Inflammatory macrophage treated with lipopolysaccharide for 4 hours (primary cell): ENCODE measurements around the gene STAMBP.
"Not testable (repeated sequence)": the region's sequence is repeated elsewhere in the genome, so short reads cannot be mapped to it uniquely, and the experiment has no call there.

Experiments used
- DNase-seq: peaks from one replicate; pipeline ENCODE4 v3.0.0-alpha.2; 2020

Gene STAMBP

DNA sequence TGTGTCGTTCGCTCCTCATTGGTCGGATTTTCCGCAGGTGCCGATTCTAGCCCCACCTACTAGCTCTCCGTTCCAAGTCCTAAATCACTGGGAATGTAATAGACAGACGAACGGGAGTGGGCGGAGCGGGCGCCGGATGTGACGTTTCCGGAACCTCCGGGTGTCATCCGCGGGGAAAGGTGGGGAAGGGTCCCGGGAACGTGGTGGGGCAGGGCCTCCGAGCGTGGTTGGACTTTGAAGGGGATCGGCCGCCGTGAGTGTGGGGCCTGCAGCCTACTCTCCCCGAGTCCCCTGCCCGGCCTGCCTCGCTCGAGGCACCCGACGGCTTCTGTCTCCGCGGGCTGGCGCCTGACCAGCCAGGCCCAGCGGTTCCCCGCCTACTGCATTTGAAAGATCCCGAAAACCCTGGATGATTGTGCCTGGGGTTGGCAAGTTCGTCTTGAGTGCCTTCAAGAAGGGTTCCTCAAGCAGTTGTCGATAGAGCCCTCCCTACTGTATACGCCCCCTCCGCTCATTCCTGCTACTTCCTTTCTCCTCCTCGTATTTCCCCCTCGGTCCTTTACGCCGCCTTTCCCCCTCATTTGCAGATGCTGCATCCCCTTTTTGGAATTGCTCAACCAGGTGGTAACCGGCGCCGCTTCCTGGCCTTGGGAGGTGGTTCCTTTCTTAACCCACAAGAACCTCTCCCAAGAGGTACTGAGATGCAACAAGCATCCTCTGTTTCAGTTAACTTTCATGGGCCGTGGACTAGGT lies at the start of gene STAMBP:
Gene STAMBP (plus strand): TSS at position 144 of the 753 bp plus-strand sequence. CDS start 1,896 bp downstream, outside the sequence.
- peak; percentile 99 for DNase-seq

DNA sequence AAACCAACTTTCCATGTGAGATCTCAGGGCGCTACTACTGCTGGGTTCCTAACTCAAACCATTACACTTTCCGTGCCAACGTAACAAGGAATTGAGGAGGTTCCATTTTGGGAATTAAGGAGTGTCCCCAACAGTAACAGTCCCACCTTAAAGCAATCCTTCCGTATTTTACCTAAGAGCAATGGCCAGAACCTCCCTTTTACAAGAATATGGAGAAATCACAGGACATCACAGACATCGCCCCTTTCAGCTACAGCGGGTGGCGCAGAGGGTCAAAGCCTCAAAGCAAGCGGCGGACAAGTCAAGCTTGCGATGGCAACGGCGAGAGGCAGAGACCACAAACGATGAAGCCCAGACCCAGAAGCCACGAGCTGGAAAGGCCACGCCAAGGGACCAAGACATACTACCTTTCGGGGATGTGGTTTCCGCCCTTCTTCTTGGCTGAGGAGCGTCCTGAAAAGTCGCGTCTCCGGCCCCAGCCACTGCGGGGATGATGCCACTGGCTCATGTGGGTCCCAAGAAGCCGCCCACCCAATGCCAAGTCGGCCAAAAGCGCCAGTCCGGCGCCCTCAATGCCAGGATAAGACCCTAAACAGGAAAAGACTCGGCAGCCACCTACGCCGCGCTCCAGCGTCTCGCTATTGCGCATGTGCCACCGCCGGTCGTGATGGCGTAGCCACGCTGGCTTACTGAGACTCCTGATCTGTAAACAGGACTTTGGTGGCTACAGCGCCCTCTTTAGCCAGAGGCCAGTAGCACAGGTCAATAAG lies 49.1 kb upstream of the STAMBP start, which contains the start of gene DUSP11:
Gene DUSP11 (minus strand): TSS at position 637 of the 770 bp plus-strand sequence. CDS start 129 bp downstream, at position 508.
- DNase-seq = peak; percentile 97

DNA sequence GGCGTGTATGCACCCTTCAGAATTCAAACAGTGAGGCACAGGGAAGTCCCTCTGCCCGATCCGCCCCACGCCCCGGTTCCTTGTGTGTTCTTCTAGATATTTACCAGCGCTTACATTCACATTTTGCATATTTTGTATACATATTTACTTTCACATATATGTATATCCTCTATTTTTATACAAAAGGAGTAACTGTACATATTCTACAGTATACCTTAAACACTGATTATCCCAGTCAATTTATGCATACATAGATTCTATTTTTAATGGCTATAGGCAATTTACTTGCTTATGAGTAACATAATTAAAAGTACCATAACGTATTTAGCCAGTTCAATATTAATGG lies 48.6 kb upstream of the STAMBP start:
- no peak for DNase-seq

DNA sequence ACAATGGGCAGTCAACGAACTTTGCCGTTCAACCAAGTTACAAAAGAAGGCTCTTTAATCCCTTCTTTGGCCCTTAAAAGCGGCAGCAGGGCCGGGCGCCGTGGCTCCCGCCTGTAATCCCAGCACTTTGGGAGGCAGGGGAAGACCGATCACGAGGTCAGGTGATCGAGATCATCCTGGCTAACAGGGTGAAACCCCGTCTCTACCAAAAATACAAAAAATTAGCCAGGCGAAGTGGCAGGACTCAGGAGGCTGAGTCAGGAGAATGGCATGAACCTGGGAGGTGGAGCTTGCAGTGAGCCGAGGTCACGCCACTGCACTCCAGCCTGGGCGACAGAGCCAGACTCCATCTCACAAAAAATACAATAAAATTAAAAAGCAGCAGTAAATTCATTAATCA lies 45.4 kb upstream of the STAMBP start:
- not testable (repeated sequence) for DNase-seq

DNA sequence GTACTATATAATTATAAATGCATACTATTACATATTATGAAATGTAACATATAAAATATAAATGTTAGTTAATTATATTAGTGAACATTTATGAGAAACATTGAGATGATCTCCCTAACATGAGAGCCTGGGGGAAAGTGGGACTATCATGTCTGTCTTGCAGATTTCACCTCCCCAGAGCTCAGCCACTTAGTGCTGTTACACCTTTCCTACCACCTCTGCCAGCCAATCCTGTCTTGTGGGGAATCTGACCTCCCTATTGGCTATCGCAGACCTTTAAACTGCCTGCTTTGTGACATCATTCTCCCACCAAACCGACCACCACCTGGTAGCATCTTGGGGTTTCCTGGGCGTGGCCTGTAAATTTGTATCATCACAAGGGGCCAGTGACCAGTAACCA lies 44.9 kb upstream of the STAMBP start, which contains the start of gene C2orf78:
Gene C2orf78 (plus strand): TSS at position 301 of the 400 bp plus-strand sequence. CDS start 127 bp downstream, outside the sequence.
- not testable (repeated sequence) for DNase-seq

DNA sequence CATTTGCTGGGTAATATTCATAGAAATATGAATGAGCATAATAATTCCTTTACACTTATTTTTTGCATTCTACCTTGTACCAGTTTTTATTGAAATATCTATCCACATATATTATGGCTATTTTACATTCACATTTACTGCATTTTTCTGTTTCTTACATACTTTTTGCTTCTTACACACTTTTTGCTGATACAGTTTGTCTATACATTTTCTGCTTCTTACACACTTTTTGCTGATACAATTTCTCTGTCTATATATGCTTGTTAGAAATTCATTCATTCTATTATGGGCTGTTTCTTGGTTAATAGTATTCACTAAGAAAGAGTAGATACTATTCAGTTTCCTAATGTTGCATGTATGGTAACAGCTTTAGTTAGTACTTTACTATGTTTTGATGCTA lies 16.9 kb upstream of the STAMBP start:
- no peak for DNase-seq

DNA sequence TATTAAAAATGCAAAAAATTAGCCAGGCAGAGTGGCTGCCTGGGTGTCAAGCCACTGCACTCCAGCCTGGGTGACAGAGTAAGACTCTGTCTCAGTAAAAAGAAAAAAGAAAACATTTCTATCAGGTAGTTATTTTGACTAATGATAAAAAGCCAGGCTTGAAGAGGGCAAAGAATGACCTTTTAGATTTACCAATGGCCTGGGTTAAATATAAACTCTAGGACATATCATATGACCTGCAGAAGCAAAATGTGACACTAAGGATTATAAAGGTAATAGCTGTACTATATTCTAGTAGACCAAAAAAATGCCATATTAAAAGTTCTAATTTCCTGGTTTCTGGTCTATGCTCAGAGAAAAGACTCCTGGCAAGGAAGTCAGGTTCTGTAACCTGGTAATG lies 16.1 kb upstream of the STAMBP start:
- DNase-seq = no peak

DNA sequence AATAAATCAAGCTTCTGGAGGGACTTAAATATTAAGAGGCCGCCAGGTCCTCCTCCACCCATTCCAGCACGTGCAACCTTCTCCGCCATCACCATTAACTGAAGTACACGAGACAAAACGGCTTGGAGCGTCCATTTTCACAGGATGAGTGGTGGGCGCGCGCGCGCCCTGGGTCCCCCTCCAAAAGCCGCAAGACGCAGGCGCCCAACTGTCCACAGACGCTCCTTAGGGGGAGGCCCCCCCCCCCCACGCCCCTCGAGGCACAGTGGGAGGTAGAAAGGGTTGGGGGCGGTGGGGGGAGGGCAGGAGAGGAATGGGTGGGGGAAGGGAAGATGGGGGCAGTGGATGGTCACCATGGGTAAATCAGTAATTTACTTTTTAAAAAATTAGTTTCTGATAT lies 10.5 kb upstream of the STAMBP start:
- no peak for DNase-seq

DNA sequence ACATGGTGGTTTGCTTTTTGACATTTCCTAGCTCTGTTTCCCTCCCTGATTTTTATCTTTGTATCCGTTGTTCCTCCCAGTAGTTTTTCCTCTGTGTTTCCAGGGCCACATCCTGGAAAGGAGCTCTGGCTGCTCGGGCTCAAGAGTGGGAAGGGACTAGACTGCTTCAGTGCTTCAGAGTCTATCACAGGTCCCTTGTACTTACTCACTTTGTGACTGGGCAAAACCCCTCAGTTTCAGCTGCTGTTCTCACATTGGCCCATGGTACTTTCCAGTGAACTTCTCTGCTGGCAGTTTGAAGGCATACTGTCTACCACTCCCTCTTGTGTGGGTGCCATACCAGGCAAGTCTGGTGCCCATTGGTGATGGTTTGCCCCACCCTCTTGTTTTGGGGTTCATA lies 7.5 kb upstream of the STAMBP start:
- no peak for DNase-seq

DNA sequence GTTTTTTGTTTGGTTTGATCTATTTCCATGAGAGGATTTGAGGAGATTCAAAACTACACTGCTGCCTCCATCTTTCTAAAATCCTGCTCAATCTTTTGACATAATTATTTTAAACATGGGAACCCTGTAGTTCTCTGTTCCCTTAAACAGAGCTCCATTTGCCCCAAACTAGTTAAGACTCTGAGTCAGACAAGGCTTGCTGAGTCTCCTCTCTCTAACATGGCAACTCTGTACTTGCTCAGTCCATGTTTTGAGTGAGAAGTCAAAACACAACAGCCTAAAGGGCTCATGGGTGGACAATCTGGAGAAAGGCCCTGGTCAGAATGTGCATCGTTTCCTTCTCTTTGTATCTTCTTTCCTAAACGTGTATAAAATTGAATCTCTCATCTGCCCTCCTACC lies 7.1 kb upstream of the STAMBP start:
- no peak for DNase-seq

DNA sequence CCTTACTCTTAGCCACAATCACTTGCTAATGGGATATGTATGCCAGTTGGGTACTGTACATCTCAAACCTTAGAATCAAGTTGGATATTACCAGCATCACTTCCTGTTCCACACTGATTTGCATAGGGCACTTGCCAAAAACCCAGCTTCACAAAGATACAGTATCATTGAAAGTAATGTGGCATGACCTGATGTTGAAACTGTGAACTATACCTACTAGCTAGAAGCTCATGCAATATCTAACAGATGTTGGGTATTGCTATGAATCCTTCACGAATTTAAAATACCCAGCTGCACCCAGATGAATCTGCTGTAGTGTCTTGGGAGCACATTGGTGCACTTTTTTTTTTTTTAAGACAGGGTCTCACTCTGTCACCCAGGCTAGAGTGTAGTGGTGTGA lies 6.5 kb upstream of the STAMBP start:
- DNase-seq = peak; percentile 44

DNA sequence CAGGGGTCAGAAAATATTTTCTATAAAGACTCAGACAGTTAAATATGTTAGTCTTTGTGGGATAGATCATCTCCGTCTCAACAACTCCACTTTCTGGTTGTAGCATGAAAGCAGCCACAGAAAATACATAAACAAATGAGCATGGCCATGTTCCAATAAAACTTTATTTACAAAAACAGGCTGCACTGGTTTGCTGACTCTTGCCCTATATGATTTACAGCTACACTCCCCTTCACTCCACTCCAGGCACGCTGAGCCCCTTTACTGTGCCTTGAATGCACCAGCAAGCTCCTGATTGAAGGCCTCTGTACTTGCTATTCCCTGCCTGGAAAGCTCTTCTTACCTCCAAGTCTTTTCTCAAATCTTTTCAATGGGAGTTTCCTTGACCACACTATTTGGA lies 5.8 kb upstream of the STAMBP start:
- no peak for DNase-seq

DNA sequence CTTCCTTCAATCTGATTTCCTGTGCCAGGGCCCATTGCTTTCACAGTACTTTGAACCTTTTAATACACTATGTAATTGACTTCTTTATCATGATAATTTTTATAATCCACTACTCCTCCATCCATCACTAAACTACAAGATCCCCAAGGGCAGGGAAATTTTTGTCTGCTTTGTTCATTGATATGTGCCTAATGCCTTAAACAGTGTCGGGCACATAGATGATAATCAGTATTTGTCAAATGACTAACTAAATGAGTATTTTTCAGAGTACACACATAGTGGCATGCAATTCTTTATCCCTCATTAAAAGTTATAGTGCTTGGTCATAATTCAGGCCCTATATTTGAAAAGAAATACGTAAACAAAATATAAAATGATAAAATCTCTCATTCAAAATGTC lies 5.3 kb upstream of the STAMBP start:
- no peak for DNase-seq

DNA sequence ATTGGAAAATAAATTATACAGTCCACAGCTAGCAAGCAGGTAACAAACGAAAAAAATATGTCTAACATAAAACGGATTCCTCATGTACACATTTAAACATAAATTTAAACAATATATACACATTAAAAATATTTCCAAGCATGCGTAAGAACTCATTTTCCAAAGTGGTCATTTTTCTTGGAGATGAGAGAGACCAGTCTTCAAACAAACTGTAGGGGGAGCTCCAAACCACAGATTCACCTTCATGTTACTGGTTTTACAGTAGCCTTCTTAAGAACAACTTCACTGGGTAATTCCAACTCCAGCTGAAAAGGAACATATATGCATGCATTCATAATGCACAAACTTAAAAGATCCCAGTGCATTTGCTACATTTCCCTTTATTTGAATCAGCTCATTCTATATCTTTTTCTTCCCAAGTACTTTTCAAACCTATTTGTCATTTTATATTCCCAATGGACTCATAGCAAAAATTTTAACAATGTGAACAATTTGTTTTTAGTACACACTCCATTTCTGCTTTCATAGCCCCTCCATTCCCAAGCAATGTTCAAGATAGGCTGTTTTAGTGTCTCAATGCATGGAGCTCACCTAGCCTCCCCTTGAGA lies 4.7 kb upstream of the STAMBP start:
- DNase-seq = peak; percentile 76

DNA sequence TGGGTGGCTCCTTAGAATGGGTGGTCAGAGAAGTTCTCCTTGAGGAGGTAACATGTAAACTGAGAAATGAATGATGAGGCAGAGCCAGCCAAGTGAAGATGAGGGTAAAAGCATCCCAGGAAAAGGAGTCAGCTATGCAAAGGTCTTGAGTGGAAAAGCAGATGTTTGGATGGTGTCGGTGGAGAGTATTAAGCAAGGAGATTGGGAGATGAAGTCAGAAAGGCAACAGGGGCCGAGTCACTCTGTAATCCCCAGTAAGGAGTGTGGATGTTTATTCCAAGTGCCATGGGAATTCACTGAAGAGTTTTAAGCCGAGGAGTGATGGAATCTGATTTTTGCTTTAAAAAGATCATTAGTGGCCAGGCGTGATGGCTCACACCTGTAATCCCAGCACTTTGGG lies 3.4 kb upstream of the STAMBP start:
- no peak for DNase-seq

DNA sequence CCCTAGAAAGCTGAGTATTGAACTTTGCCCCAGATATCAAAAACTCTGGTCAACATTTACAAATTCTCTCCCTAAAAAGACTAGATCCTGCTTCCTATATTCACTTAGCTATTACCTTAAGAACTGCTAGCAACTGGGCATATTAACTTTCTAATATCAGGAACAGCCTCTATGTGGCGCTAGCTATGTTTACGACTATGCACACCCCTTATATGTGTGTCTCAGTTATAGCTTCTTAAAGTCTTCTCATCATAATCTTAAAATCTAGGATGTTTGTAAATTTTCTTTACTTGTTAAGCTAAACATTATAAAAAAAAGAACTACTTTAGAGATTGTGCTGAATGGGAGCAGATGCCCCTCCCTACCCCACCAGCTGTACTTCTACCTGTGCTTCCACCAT lies 1.7 kb upstream of the STAMBP start:
- peak; percentile 67 for DNase-seq

DNA sequence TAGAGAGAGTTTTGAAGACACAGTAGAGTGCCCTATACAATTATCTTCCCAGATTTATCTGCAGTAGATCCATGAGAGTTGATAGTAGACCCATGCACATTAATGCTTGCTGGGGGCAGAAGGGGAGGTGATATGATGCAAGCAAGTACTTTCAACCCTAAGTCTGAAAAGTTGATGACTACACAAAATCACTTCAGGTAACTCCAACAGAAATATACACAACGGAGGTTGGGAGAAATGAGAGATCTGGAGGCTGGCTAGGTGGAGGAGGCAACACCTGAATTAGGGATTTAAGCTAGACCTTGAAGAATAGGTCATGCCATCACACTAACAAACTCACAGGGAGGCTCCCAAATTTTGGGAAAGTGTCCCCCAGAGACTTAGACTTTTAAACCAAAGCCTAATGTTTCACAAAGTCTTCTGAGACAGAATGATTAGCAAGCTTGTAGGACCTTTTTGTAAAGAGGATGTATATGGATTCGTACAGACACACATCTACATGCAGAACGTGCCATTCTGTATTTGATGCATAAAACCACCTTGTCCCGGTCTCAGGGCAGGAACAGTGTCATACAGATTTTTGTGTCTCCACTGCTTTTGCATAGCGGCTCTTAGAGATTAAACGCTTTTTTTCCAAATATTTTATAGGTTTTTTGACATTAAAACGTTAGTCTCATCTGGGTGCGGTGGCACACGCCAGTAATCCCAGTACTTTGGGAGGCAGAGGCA lies 937 bp upstream of the STAMBP start:
- no peak for DNase-seq

DNA sequence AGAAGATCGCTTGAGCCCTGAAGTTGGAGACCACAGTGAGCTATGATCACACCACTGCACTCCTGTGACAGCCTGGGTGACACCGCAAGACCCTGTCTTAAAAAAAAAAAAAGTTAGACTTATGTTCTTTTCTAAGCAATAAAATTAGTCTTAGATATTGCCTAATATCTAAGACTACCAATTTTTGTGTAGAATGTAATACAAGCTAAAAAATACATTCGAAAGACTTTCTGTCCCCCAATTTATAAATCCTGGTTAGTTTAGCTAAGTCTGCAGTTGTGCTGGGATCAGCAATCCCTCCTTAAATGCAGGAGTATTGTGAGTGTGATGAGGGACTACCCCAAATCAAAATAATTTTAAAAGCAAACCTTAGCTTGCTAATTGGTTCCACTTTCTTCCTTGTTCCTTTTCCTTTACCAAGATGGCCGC lies 358 bp upstream of the STAMBP start:
- DNase-seq = no peak

DNA sequence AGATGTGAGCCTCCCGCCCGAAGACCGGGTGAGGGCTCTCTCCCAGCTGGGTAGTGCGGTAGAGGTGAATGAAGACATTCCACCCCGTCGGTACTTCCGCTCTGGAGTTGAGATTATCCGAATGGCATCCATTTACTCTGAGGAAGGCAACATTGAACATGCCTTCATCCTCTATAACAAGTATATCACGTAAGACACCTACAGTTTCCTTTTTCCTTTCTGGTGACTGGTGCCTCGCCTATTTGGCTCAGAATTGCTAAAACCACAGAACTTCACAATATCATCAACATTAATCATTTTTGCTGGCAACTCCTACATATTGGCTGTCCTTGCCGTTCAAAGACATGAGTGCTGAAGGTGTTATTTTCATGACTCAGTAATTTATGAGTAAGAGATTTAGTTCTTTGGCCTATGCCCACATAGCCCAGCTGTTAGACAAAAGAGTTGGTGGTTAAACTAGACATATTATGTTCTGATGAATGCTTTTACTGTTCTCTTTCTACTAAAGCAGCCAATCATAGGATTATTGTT lies 2.2 kb downstream of the STAMBP start:
- peak; percentile 78 for DNase-seq

DNA sequence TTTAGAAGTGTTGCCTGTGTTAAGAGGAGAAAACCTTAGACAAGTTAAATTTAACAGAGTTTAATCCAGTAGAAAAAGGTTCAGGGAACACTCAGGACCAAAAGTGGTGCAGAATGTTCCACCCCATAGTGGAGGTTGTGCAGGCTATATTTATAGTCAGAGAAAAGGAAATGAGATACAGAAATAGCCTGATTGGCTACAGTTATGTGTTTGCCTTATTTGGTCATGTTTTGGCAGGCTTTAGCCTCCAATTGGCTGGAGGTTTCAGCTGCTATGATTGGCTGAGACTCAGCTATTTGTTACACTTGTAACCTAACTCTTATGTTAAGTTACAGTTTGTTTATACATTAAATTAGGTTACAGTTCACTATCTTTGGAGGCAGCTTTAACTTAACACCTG lies 4.2 kb downstream of the STAMBP start:
- peak; percentile 8 for DNase-seq

DNA sequence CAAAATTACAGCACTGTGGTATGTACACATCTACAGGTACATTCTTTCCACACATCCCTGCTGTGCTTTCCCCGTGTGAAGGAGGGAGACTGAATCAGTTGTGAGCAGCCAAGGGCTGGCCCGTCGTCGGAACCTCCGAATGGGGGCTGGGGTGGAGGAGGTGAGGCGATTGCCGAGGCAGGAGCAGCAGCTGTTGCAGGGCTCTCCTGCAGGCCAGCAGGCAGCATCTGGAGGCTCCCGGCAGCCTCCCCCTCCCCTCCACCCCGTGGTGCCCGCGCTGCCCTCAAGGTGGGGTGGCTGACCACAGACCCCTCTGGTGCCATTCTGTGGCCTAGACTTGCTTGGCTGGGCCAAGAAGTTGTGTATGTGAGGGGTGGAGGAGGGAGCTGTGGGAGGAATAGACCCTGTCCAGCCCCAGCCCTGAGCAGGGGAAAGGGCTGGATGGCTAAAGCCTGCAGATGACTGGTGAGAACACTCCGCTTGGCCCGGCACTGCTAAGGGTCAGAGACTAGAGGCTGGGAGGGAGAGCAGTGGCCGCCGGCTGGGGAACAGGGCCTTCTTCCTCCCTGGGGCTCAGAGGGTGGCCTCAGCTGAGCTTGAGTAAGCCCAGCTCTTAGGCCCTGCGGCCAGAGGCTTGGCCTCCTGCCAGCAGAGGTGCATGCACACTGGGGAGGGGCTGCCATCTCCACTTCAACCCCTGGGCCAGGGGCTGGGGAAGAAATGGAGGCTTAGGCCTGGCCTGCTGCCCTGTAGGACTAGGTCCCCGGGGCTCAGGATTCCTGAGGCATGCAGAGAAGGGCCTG lies 7.6 kb downstream of the STAMBP start:
- no peak for DNase-seq
